Memory B cell (primary cell): ENCODE measurements around the gene SUCNR1.
"Not testable (repeated sequence)": the region's sequence is repeated elsewhere in the genome, so short reads cannot be mapped to it uniquely, and the experiment has no call there.

Experiments used
- ATAC-seq: fragments of 150-1000 bp; cut with Tn5 transposase; 2 replicates; pipeline ENCODE4 v1.10.0; 2021; ENCODE audit warnings: low read depth, mild to moderate bottlenecking, moderate library complexity
- DNase-seq, 2 donors: peaks; one replicate each; pipeline ENCODE4 v3.0.0; 2022; ENCODE audit warnings: low spot score in 2 of 2
- H3K27ac Mint-ChIP-seq: one replicate; pipeline ENCODE4 v1.8.0; 2022; ENCODE audit warnings: mild to moderate bottlenecking, moderate library complexity, mixed read lengths
- H3K27me3 Mint-ChIP-seq: one replicate; pipeline ENCODE4 v1.8.0; 2022; ENCODE audit warnings: mixed read lengths
- H3K36me3 Mint-ChIP-seq: one replicate; pipeline ENCODE4 v1.8.0; 2022; ENCODE audit warnings: mild to moderate bottlenecking, mixed read lengths
- H3K4me1 Mint-ChIP-seq: one replicate; pipeline ENCODE4 v1.8.0; 2022; ENCODE audit warnings: mixed read lengths
- H3K4me3 Mint-ChIP-seq: one replicate; pipeline ENCODE4 v1.8.0; 2022; ENCODE audit warnings: mild to moderate bottlenecking, moderate library complexity, mixed read lengths
- H3K9me3 Mint-ChIP-seq: one replicate; pipeline ENCODE4 v1.8.0; 2022; ENCODE audit warnings: mixed read lengths

SUCNR1 gene

DNA sequence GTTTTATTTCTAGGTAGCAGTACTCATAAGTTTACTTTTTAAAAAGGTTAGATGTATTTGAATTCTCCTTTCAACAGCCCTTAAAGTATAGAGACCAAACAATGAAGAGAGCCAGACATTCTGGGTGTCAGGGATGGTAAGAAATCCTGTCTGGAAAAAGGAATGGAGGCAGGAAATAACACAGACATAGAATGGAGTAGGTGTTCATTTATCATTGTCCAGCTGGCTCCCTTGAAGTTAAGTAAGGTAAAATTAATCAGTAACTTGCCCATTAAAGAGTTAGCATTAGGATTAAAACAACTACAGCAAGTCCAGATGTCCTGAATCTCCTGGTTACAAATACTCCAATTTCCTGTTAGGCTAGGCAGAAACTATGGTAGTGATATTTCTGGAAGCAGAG is 13.5 kb upstream of the SUCNR1 start:
- DNase-seq (no peak), ATAC-seq (no peak)
- Mint-ChIP-seq H3K4me3 (no peak overlapping the region), H3K9me3 (no peaks in the 10 kb centered on the region), H3K36me3 (peaks cover 2% of the 10 kb centered on the region), H3K27me3 (peaks cover 1% of the 10 kb centered on the region), H3K27ac (no peak overlapping the region), H3K4me1 (no peaks in the 10 kb centered on the region)

DNA sequence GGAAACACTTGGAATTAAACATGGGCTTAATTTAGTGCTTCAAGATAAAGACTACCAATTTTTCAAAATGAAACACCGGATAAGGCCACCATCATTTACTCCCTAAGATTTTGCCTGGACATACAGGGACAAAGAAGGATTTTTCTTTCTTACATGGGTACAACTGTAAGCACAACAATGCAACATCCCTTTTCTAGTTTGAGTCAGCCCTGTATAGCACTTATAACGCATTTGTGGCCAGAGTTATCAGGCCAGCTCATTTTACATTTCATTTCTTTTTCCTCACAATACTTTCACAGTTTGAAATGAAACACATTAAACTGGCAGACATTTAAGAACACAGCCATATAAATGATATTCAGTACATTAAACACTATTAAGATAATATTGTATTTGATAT is 9.8 kb upstream of the SUCNR1 start:
- DNase-seq = no peak
- no peak overlapping the region for H3K27ac Mint-ChIP-seq
- no peaks in the 10 kb centered on the region for H3K4me1 Mint-ChIP-seq
- no peaks in the 10 kb centered on the region for H3K27me3 Mint-ChIP-seq
- H3K36me3 Mint-ChIP-seq = no peaks in the 10 kb centered on the region
- no peak overlapping the region for H3K4me3 Mint-ChIP-seq
- H3K9me3 Mint-ChIP-seq = no peaks in the 10 kb centered on the region
- ATAC-seq = no peak

DNA sequence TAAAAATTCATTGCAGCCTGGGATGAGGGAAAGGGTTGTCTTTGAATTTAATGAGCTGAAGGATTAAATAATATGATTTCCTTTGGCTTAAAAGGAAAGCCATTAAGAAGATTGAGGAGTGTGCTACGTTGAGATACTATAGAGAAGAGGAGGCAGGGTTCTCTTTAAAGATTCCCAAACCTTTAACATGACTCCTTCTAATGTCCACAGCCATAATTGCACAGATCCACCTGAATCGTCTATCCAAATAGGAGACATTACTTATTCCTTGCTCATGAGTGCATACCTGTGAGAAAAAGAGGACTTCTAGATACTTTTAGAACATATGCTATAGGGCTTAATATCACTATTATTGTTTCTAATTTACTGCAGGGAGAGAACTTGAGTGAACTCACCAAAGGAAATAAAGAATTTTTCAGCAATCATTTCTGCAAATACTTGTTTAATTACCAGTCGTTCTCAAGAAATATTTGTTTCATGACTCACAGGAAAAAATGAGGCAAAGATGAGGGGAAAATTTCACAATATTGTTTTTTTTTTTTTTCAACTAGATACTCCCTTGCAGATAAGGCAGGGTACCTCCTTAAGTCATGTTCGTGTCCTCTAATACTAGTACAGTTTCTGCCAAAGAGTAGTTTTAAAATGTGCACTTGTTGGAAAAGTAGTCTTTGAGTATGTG is 8.9 kb upstream of the SUCNR1 start:
- DNase-seq = no peak
- H3K4me1 Mint-ChIP-seq = no peaks in the 10 kb centered on the region
- H3K27me3 Mint-ChIP-seq = no peaks in the 10 kb centered on the region
- no peaks in the 10 kb centered on the region for H3K9me3 Mint-ChIP-seq
- H3K27ac Mint-ChIP-seq = peak overlapping the region; percentile 75
- H3K4me3 Mint-ChIP-seq = no peak overlapping the region
- no peak for ATAC-seq
- no peaks in the 10 kb centered on the region for H3K36me3 Mint-ChIP-seq

DNA sequence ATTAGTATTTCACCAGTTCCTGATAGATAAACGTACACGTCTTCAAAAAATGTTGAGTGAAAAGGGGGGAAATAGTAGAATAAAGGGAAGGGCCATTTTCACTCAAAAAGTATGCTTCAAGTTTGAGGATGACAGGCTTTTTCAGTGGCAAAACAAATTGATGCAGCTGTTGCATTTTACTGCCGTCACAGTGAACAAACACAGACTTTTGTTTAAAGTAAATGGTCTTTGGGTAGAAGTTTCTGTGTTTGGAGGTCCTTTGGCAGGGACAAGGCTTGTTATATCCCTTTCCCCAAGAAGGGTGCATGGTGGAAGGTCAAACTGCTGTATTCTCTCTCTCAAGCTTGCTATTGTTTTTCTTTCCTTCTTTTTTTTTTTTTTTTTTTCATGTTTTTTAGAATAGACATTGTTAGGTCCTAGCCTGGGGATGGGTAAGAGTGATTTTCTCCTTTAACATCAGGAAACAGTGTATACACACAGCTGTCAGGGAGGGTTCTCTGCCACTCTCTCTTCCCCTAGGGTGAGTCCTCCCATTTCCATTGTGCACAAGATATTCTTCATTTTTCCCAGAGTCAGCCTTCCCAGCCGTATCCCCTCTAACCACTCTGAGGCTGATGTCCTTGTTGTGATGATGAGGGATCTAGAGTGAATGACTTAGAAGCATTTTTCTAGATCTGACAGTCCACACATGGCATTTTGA is 6.6 kb upstream of the SUCNR1 start:
- no peaks in the 10 kb centered on the region for H3K27me3 Mint-ChIP-seq
- no peaks in the 10 kb centered on the region for H3K9me3 Mint-ChIP-seq
- H3K4me1 Mint-ChIP-seq = peaks cover 4% of the 10 kb centered on the region
- H3K27ac Mint-ChIP-seq = no peak overlapping the region
- DNase-seq = no peak
- no peak overlapping the region for H3K4me3 Mint-ChIP-seq
- no peak for ATAC-seq
- no peaks in the 10 kb centered on the region for H3K36me3 Mint-ChIP-seq

DNA sequence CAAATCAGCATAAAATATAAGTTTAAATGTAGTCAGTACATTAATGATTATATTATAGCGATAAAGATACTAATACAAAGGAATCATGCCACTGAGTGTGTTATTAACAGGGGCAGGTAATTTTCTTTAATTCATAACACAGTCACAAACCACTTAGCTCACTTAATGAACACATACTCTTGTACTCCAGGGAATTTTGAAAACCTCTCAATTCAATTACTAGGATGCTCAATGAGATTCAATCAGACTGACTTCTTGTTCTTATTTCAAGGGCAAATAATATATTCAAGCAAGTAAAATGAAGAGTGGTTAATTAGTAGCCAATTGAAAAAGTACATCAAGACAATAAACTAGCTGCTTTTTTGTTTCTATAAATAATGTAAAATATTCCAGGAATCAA is 5.8 kb upstream of the SUCNR1 start:
- no peak for DNase-seq
- Mint-ChIP-seq H3K27me3 (no peaks in the 10 kb centered on the region), H3K36me3 (no peaks in the 10 kb centered on the region), H3K9me3 (no peaks in the 10 kb centered on the region), H3K27ac (no peak overlapping the region), H3K4me3 (no peak overlapping the region), H3K4me1 (peaks cover 4% of the 10 kb centered on the region)
- ATAC-seq = no peak

DNA sequence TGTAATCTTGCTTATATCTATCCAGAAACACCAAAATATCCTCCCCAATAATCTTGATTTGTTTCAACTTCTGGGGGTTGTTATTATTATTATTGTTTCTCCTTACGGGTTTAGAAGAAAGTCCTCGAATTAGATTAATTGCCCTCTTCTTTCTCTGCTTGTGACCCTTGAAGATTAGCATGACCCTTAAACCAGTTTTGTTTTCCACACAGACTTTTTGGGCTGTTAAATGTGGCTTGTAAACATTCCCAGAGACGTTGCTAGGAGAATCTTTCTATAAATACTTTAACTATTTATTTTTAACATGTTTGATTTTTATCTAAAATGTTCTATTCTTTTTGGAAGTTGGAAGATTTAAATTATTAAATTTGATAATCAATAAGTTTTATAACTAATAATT is 4.3 kb upstream of the SUCNR1 start:
- Mint-ChIP-seq H3K27me3 (no peaks in the 10 kb centered on the region), H3K9me3 (no peaks in the 10 kb centered on the region), H3K4me1 (peaks cover 4% of the 10 kb centered on the region), H3K27ac (no peak overlapping the region), H3K4me3 (no peak overlapping the region), H3K36me3 (no peaks in the 10 kb centered on the region)
- ATAC-seq = no peak
- no peak for DNase-seq

DNA sequence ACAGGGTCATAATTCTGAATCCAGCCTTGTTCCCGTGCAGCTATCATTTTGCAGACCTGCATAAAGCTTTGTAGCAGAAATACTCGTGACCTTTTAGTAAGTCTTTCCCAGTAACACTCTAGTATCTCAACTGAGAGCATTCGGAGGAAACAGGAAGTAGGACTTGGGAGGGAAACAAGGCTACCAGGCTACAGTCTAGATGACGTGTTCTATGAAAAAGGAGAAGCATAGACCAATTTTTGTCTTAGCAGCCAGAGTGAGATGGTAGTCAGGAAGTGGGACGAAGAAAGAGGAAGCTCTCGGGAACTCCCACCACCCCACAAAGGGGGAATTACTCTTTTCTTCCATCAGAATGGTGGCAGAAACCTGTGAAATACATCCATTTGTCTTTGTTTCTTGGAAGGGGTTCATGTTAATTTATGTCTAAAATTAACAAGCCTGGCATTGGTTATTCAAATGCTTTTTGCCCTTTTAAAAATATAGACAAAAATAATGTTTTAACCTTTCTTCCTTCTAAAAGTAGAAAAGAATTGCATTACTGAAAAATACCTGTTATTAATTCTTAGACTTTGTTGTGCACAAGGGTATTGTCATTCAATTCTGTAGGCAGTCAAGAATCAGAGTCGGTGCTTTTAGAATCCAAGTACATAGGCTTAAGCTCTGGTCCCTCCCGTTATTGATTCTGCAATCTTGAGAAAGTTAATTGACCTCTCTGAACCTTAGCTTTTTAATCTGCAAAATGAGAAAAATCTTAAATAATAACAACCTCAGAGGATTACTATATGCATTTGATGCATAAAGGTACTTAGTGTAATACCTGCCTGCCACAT is 1.6 kb upstream of the SUCNR1 start:
- peak in 1 of 2 donors; percentile 25 for DNase-seq
- peak; percentile 96 for ATAC-seq
- Mint-ChIP-seq H3K4me3 (no peak overlapping the region), H3K4me1 (peaks cover 8% of the 10 kb centered on the region), H3K36me3 (no peaks in the 10 kb centered on the region), H3K27me3 (no peaks in the 10 kb centered on the region), H3K9me3 (no peaks in the 10 kb centered on the region), H3K27ac (no peak overlapping the region)

DNA sequence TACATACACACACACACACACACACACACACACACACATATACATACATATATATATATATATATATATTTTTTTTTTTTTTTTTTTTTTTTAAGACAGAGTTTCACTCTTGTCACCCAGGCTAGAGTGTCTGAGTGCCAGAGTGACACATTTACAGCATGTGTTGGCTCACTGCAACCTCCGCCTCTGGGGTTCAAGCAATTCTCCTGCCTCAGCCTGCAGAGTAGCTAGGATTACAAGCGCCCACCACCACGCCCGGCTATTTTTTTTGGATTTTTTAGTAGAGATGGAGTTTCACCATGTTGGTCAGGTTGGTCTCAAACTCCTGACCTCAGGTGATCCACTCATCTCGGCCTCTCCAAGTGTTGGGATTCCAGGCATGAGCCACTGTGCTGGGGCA is 636 bp downstream of the SUCNR1 start:
- not testable (repeated sequence) for H3K4me1 Mint-ChIP-seq, H3K9me3 Mint-ChIP-seq, H3K4me3 Mint-ChIP-seq, H3K27me3 Mint-ChIP-seq, H3K36me3 Mint-ChIP-seq, DNase-seq, ATAC-seq, H3K27ac Mint-ChIP-seq

DNA sequence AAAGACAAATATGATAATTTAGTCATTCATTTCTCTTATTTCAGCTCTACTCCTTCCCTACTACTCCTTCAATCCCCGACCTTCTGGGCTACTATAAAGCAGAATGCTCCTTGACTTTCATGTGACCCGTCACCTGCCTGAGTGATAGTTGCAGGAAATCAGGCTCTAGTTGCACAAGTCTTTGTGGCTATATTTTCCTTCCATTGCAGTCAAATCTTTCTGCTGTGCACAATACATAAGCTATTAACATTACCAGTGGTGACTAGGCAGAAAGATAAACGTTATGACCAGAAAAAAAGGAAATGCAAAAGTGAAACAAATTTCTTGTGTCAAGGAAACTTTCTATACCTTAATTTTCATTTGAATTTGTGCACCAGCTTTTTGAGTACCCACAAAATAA is 2.3 kb downstream of the SUCNR1 start:
- no peak for DNase-seq

DNA sequence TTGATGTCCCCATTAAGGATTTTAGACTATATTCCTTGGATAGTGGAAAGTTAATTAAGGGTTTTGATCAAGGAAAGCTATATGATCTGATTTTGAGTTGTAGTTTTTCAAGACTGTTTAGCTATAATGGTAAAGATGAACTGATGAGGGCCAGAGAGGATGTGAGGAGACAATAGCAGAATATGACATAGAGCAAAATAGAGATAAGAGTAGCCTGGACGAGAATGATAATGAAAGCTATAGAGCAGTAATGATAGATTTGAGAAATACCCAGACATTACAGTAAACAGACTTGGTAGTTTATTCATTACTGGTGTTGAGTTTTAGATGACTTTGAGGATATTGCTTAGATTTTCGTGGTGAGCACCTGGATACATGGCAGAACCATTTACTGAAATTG is 3.8 kb downstream of the SUCNR1 start:
- no peak overlapping the region for H3K4me3 Mint-ChIP-seq
- peaks cover 8% of the 10 kb centered on the region for H3K4me1 Mint-ChIP-seq
- no peak overlapping the region for H3K27ac Mint-ChIP-seq
- no peaks in the 10 kb centered on the region for H3K9me3 Mint-ChIP-seq
- DNase-seq (no peak), ATAC-seq (no peak)
- no peaks in the 10 kb centered on the region for H3K27me3 Mint-ChIP-seq
- H3K36me3 Mint-ChIP-seq = no peaks in the 10 kb centered on the region

More for the DNA sequence above, 2.3 kb downstream of the SUCNR1 start:
- Mint-ChIP-seq H3K27ac (no peak overlapping the region), H3K4me3 (no peak overlapping the region), H3K27me3 (no peaks in the 10 kb centered on the region), H3K36me3 (no peaks in the 10 kb centered on the region), H3K4me1 (peaks cover 12% of the 10 kb centered on the region), H3K9me3 (no peaks in the 10 kb centered on the region)
- no peak for ATAC-seq

DNA sequence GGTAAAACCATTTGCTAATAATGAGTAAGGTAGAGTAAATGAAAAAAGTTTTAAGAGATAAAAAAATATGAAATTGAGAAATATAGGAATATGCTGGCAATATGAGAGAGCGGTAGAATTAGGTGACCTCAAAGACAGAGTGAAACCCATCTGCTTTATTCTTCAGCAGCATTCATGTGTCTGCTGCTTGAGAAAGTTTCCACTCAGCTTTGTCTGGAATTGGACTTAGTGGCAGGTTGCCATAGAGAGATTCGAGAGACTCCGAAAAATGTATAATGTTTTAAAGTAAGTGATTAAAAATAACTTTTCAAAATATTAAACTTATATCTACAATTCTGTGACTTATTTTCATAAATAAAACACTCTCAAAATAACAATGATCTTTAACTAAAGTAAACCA is 5.0 kb downstream of the SUCNR1 start:
- no peak overlapping the region for H3K27ac Mint-ChIP-seq
- H3K4me1 Mint-ChIP-seq = peaks cover 8% of the 10 kb centered on the region
- no peaks in the 10 kb centered on the region for H3K27me3 Mint-ChIP-seq
- ATAC-seq = no peak
- no peaks in the 10 kb centered on the region for H3K36me3 Mint-ChIP-seq
- no peaks in the 10 kb centered on the region for H3K9me3 Mint-ChIP-seq
- no peak overlapping the region for H3K4me3 Mint-ChIP-seq
- DNase-seq = no peak

DNA sequence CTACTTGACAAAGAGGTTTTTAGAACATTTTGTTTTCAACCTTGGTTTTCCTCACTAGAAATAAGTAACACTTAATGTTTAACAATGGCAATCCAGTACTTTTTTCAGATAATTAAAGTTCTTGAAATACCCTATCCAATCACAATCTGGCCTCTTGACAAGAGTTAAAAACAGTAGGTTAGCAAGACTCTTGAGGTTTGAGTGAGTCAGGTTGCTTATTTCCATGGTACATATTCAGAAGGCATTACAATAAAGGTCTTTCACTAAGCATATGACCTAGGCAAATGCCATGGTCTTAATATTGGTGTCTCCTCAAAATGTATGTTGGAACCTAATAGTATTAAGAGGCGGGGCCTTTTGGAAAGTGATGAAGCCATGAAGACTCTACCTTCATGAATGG is 5.6 kb downstream of the SUCNR1 start:
- no peaks in the 10 kb centered on the region for H3K9me3 Mint-ChIP-seq
- no peak overlapping the region for H3K4me3 Mint-ChIP-seq
- H3K27me3 Mint-ChIP-seq = no peaks in the 10 kb centered on the region
- no peak for DNase-seq
- no peak overlapping the region for H3K27ac Mint-ChIP-seq
- H3K36me3 Mint-ChIP-seq = no peaks in the 10 kb centered on the region
- ATAC-seq = no peak
- H3K4me1 Mint-ChIP-seq = peaks cover 8% of the 10 kb centered on the region

DNA sequence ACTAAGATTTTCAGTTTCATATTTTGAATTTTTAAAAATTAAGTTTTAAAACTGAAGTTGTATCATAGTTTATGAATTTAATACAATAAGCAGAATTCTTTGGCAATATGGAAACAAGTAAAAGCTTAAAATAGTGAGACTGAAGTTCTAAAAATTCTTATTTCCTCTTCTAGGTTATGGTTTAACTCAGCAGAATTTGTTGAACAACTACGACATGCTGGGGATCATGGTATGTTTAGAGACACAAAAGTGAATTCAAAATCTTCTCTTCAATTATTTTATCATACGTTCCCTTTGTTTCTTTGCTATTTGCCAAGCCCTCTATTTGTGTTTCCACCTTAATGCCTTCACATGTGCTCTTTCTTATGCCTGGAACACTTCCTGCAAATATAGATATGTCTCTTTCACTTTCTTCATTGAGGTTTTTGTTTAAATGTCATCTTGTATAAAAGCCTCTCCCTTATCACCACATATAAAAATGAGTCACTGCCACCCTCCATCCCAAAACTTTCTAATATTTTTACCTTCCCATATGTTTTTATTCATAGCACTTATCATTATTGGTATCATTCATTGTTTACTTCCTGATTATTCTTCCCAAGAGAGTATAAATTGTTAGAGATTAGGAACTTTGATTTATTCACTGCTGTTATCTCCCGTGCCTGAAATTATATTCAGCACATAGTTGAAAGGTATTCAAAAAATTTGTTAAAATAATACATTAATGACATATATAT is 6.4 kb downstream of the SUCNR1 start:
- ATAC-seq (peak; percentile 12), DNase-seq (no peak)
- Mint-ChIP-seq H3K27ac (no peak overlapping the region), H3K36me3 (no peaks in the 10 kb centered on the region), H3K9me3 (no peaks in the 10 kb centered on the region), H3K4me1 (peaks cover 8% of the 10 kb centered on the region), H3K27me3 (no peaks in the 10 kb centered on the region), H3K4me3 (peak overlapping the region; percentile 43)

DNA sequence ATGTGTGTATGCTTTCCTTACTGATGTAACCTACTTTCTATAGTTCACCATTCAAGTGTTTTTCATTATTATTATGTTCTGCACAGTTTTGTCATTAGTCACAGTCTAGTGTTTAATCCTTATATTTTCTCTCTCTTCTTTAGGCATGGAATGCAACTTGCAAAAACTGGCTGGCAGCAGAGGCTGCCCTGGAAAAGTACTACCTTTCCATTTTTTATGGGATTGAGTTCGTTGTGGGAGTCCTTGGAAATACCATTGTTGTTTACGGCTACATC is 6.9 kb downstream of the SUCNR1 start:
- H3K27ac Mint-ChIP-seq = no peak overlapping the region
- no peaks in the 10 kb centered on the region for H3K9me3 Mint-ChIP-seq
- no peak for ATAC-seq
- peaks cover 8% of the 10 kb centered on the region for H3K4me1 Mint-ChIP-seq
- no peak for DNase-seq
- H3K36me3 Mint-ChIP-seq = no peaks in the 10 kb centered on the region
- no peak overlapping the region for H3K4me3 Mint-ChIP-seq
- H3K27me3 Mint-ChIP-seq = no peaks in the 10 kb centered on the region
